DOHH2 (cell line): ENCODE data around the gene LATS2.

Experiments
- H3F3A ChIP-seq: fragments of 200-600 bp; sonication (generic), shearing (Covaris generic); 2 replicates; pipeline ENCODE4 v1.6.0; 2016; ENCODE audit warnings: antibody characterized with exemption, mild to moderate bottlenecking; ENCODE audit not compliant: control insufficient read depth, insufficient read depth
- H3K27ac ChIP-seq: fragments of 200-600 bp; sonication (generic); 2 replicates; pipeline ENCODE4 v1.5.1; 2014; ENCODE audit warnings: low read depth, mild to moderate bottlenecking, low read length, moderate library complexity
- H3K27me3 ChIP-seq: fragments of 200-600 bp; sonication (generic); 2 replicates; pipeline ENCODE4 v1.6.1; 2014; ENCODE audit warnings: mild to moderate bottlenecking, low read length, mixed read lengths; ENCODE audit not compliant: control insufficient read depth
- H3K36me3 ChIP-seq: fragments of 200-600 bp; sonication (generic); 2 replicates; pipeline ENCODE4 v1.6.1; 2014; ENCODE audit warnings: mild to moderate bottlenecking, low read length, moderate library complexity, mixed read lengths; ENCODE audit not compliant: control insufficient read depth
- H3K4me1 ChIP-seq: fragments of 200-600 bp; sonication (generic); 2 replicates; pipeline ENCODE4 v1.6.1; 2014; ENCODE audit warnings: mild to moderate bottlenecking, low read length, mixed read lengths; ENCODE audit not compliant: control insufficient read depth
- H3K4me2 ChIP-seq: fragments of 200-600 bp; sonication (generic); 2 replicates; pipeline ENCODE4 v1.6.0; 2014; ENCODE audit warnings: mild to moderate bottlenecking, low read length, moderate library complexity
- H3K4me3 ChIP-seq: fragments of 200-600 bp; sonication (generic); 2 replicates; pipeline ENCODE4 v1.5.1; 2014; ENCODE audit warnings: mild to moderate bottlenecking, low read length, mixed read lengths
- H3K79me2 ChIP-seq: fragments of 200-600 bp; sonication (generic); 2 replicates; pipeline ENCODE4 v1.6.1; 2014; ENCODE audit warnings: mild to moderate bottlenecking, low read length, mixed read lengths; ENCODE audit not compliant: control insufficient read depth
- H3K9me2 ChIP-seq: fragments of 200-600 bp; sonication (generic); replicated peaks from 2 replicates; pipeline ENCODE4 v1.6.1; 2014; ENCODE audit warnings: mild to moderate bottlenecking, low read length, mixed read lengths; ENCODE audit not compliant: control insufficient read depth
- H3K9me3 ChIP-seq: fragments of 200-600 bp; sonication (generic); 2 replicates; pipeline ENCODE4 v1.6.1; 2014; ENCODE audit warnings: antibody characterized with exemption, low read length, mixed read lengths; ENCODE audit not compliant: control insufficient read depth, insufficient read depth
- H4K20me1 ChIP-seq: fragments of 200-600 bp; sonication (generic); 2 replicates; pipeline ENCODE4 v1.6.0; 2014; ENCODE audit warnings: low read depth, mild to moderate bottlenecking, antibody characterized with exemption, low read length, moderate library complexity; ENCODE audit not compliant: control insufficient read depth, insufficient read depth
- EZH2phosphoT487 ChIP-seq: fragments of 200-600 bp; sonication (generic); IDR thresholded peaks from 2 replicates; pipeline ENCODE4 v1.6.1; 2017; ENCODE audit warnings: borderline replicate concordance, mild to moderate bottlenecking, antibody characterized with exemption, low read length, moderate library complexity, mixed read lengths
- TF ChIP-seq, protein P1 (sequence below): fragments of 200-600 bp; sonication (generic); IDR thresholded peaks from one replicate; pipeline ENCODE4 v1.5.1; 2014; ENCODE audit warnings: antibody characterized with exemption, mild to moderate bottlenecking, low read depth, low read length; ENCODE audit not compliant: poor library complexity, severe bottlenecking

LATS2 gene

DNA sequence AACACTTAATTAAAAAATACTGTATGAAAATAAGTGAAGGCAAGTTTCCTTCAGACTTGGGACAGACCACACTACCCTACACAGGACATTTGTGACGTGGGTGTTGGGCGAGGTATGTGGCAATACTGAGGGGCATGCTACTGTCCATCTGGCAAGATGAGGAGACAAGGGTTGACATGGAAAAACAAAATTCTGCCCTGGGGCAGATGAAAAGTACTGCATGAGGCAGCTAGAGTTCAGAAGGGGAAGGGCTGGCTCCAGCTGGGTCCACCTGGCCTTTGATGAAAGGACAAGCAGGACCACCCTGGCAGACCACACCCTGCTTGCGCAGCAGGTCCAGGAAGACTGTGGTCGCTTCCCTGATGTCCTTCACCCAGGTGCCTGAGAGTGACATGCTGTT lies 43.2 kb downstream of the LATS2 start:
- H3K4me1 ChIP-seq, result no peaks in the 10 kb centered on the region
- no peaks in the 10 kb centered on the region for H3K9me2 ChIP-seq
- no peaks in the 10 kb centered on the region for H3K79me2 ChIP-seq
- TF ChIP-seq, protein P1, sequence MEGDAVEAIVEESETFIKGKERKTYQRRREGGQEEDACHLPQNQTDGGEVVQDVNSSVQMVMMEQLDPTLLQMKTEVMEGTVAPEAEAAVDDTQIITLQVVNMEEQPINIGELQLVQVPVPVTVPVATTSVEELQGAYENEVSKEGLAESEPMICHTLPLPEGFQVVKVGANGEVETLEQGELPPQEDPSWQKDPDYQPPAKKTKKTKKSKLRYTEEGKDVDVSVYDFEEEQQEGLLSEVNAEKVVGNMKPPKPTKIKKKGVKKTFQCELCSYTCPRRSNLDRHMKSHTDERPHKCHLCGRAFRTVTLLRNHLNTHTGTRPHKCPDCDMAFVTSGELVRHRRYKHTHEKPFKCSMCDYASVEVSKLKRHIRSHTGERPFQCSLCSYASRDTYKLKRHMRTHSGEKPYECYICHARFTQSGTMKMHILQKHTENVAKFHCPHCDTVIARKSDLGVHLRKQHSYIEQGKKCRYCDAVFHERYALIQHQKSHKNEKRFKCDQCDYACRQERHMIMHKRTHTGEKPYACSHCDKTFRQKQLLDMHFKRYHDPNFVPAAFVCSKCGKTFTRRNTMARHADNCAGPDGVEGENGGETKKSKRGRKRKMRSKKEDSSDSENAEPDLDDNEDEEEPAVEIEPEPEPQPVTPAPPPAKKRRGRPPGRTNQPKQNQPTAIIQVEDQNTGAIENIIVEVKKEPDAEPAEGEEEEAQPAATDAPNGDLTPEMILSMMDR, result no peak
- no peak for TF ChIP-seq EZH2phosphoT487
- no peaks in the 10 kb centered on the region for H3K36me3 ChIP-seq
- H3K4me3 ChIP-seq, result no peak overlapping the region
- H3K27me3 ChIP-seq, result no peaks in the 10 kb centered on the region
- H3F3A ChIP-seq, result no peaks in the 10 kb centered on the region
- H3K4me2 ChIP-seq, result no peak overlapping the region
- H4K20me1 ChIP-seq, result no peaks in the 10 kb centered on the region
- H3K9me3 ChIP-seq, result no peaks in the 10 kb centered on the region
- H3K27ac ChIP-seq, result no peak overlapping the region

DNA sequence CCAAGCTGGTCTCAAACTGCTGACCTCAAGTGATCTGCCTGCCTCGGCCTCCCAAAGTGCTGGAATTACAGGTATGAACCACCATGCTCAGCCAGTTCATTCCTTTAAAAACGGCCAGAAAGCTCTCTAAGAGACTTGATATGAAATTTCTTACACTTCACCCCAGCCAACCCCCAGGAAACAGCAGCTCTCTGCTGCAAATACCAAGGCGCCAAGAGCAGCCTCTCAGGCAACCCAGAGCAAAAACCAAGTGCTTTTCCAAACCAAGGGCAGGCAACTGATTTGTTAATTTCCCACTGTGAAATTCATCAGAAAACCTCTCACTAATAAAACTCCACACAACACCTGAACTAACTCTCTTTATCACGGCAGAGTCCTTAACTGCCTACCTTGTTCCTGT lies 44.9 kb downstream of the LATS2 start:
- Histone ChIP-seq H3K79me2 (no peaks in the 10 kb centered on the region), H3K9me3 (no peaks in the 10 kb centered on the region), H3K27me3 (no peaks in the 10 kb centered on the region), H3K4me2 (no peak overlapping the region), H3K4me1 (no peaks in the 10 kb centered on the region), H3F3A (no peaks in the 10 kb centered on the region), H3K27ac (no peak overlapping the region), H4K20me1 (no peaks in the 10 kb centered on the region), H3K9me2 (no peaks in the 10 kb centered on the region), H3K4me3 (no peak overlapping the region), H3K36me3 (no peaks in the 10 kb centered on the region)
- TF ChIP-seq, protein P1, result no peak
- no peak for TF ChIP-seq EZH2phosphoT487

GRCh38 chr13:21015284-21015683 lies 46.1 kb downstream of the LATS2 start:
- Histone ChIP-seq H4K20me1 (no peaks in the 10 kb centered on the region), H3K4me3 (no peak overlapping the region), H3F3A (no peaks in the 10 kb centered on the region), H3K27me3 (no peaks in the 10 kb centered on the region), H3K79me2 (no peaks in the 10 kb centered on the region), H3K36me3 (no peaks in the 10 kb centered on the region), H3K4me2 (no peak overlapping the region), H3K27ac (no peak overlapping the region), H3K9me3 (no peaks in the 10 kb centered on the region), H3K9me2 (no peaks in the 10 kb centered on the region), H3K4me1 (no peaks in the 10 kb centered on the region)
- TF ChIP-seq, protein P1, result no peak
- TF ChIP-seq EZH2phosphoT487, result no peak
